Activated T-helper 1 cell treated with anti-CD3 and anti-CD28 coated beads, Interleukin-2, amount 50 U/mL, for 16 hours (primary cell): Measurements from ENCODE around the gene PFAS.
"Not testable (repeated sequence)": the region's sequence is repeated elsewhere in the genome, so short reads cannot be mapped to it uniquely, and the experiment has no call there.

Experiments
- DNase-seq, 2 donors: peaks; one replicate each; pipeline ENCODE4 v3.0.0-alpha.2; 2020; ENCODE audit warnings: low read depth in 1 of 2, low spot score in 1 of 2

The PFAS gene

GRCh38 chr17:8248751-8249607 lies at the start of gene PFAS:
Gene PFAS, plus strand, starts transcription at chr17:8249289. Its CDS starts 4,649 bp downstream, at chr17:8253938.
- DNase-seq, result peak; percentile 93 to 96

DNA sequence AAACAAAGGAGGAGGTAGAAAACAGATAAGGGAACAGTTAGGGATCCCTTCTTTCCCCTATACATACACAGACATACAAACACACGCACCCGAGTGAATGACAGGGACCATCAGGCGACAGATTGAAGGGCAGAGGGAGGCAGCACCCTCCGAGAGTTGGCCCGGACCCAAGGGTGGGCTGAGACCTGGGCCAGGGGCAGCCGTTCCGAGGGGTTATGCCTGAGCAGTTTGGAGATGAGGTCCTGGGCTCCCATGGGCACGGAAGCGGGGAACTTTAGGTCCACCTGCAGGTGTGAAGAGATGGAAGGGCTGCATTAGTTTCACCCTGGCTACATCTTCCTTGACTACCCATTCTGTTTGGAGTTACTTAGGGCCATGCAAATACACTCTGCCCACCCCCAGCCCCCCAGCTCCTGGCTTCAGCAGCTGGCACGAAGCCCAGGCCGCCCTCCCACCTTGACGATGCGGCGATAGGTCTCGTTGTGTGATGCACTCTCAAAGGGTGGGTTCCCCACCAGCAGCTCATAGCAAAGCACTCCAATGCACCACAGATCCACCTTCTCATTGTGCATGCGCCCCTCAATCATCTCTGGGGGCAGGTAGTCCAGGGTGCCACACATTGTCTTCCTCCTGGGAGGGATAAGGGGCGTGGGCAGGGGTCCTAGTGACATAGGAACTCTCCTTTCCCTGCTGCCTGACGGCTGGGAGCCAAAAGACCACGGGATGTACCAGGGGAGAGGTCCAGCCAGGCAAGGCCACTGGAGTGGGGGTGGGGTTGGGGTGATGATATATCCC lies 44.1 kb upstream of the PFAS start:
- DNase-seq, result no peak

DNA sequence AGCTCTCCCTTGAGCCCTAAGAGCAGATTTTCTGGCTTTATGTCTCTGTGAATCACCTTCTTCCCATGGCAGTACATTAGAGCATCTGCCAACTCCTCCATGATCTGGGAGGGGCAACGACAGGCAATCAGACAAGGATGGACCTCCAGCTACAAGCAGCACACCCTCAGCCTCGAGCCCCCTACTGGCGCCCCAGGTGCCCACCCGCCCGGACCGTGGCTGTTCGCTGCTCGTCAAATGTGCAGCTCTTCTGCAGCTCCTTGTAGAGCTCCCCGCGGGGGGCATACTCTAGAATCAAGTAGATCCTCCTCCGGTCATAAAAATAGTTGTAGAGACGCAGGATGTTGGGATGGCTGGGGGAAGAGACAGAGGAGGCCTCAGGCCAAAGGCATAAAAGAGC lies 42.6 kb upstream of the PFAS start:
- no peak for DNase-seq

DNA sequence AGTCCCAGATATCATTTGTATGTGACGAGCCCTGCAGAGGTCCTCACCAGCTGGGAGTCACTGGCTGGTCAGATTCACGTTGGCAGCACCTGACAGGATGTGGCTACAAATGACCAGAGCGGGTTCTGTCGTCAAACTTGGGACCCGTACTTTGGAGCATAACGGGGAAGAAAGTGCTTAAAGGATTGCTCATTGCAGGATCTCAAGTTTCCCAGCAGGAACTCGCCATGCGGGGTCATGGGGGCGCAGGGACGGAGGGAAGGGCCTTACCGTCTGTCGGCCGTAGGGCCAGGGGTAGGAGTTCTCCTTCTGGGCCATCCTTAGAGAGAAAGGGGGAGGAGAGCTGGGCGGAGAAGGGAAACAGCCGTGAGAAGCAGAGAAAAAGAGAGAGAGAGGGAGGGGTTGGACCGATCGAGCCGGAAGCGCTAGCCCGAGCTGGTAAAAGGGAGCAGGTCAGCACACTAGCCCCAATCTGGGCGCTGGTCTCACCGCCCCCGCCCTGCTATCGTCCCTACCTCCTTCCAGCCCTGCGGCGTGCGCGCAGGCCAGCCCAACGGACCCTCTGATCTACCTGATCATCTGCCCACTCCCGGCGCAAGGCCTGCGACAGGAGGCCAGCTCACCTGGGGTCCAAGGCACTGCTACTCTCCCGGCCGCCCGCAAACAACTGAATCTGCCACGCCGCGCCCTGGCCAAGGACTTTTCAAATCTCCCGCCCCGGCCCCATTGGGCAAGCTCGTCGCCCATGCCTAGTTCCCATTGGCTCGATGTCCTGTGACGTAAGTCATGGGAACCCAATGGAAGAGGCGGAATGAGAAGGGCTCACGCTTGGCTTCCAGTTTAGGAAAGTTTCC lies 39.0 kb upstream of the PFAS start, which contains the start of gene AURKB:
Gene AURKB (minus strand): TSS at position 669 of the 854 bp plus-strand sequence. CDS start 351 bp downstream, at position 318.
- DNase-seq, result peak; percentile 82 to 86

- DNase-seq, result no peak
Measured at GRCh38 chr17:8210761-8211458, 38.2 kb upstream of the PFAS start.

GRCh38 chr17:8212312-8213180 lies 36.5 kb upstream of the PFAS start:
- DNase-seq, result no peak

DNA sequence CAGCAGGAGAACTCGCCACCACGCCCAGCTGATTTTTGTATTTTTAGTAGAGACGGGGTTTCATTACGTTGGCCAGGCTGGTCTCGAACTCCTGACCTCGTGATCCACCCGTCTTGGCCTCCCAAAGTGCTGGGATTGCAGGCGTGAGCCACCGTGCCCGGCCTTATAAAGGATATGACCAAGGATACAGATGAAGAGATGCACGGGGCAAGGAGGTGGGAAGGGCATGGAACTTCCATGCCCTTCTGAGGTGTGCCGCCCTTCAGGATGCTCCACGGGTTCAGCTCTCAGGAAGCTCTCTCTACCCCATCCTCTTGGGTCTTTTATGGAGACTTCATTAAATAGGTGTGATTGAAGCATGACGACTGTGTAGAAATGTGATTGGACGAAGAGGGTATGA lies 35.1 kb upstream of the PFAS start:
- not testable (repeated sequence) for DNase-seq

DNA sequence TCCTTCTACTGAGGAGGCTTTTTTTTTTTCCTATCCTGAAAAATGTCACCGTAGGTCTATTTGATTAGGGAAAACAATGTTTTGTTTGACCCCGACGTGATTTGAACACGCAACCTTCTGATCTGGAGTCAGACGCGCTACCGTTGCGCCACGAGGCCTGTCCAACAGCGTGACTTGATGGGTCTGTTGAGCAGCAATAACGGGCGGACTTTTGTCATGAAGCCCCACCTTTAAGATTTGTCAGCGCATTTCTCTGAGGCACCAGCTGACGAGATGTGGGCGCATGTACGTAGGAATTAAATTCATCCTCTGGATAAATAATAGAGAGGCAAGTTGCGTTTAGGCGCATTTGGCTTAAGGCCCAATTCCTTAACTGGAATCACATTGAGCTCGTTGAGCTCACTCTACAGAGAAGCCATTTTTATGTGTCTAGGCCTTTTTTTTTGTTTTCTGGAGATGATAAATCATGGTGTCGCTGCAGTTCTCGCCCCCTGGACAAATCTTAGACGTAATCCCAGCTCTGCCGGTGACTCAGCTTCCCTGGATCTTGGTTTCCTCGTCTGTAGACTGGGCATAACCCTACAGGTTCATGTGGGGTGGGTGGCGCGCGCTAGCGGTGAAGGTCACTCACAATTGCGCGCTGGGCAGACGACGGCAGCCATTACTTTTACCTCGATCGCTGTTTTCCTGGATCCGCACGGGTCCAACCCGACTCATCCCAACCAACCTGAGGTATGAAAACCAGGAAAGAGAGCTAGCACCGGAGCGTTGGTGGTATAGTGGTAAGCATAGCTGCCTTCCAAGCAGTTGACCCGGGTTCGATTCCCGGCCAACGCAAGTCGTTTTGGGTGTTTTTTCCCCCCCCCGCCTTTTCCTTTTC lies 28.1 kb upstream of the PFAS start:
- peak; percentile 65 to 77 for DNase-seq

DNA sequence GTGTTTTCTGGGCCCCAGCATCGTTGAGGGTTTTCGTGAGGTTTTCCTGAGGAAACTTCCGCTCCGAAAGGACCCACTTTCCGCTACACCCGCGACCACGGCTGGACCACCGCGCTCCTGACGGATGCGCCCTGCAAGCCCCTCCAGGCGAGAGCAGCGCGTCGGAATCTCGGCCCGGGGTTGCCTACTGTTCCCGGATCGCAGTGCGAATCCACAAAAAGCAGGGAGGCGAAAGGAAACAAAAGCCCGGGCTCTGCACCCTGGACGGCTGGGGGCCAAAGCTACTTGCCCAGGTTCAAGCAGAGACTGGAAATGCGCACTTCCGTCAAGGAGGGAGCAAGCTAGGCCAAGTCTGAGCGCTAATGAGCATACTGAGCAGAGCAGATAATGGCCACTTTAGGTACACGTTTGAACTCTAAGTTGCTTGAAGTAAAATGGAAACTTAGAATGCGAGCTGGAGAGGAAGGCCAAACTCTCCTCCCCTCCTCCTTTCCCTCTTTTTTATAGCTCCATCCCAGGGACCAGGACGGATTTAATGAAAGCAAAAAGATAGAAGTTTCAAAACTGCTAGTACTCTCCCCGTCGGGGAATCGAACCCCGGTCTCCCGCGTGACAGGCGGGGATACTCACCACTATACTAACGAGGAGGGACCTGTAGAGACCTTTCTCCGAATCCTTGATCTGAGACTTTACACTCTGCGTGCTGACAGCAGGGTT lies 27.3 kb upstream of the PFAS start:
- DNase-seq, result peak; percentile 80 to 81

DNA sequence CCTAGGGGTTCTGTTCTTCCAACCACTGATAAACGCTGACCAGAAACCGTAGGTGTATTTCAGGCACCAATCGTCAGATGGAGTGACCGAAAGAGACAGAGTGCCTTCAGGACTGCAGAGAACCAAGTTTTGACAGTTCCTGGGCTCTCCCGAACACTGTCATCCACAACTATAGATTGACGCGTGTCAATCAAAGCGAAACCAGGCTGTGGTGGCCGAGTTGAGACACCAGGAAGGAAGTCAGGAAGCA lies 26.8 kb upstream of the PFAS start:
- peak in 1 of 2 donors; percentile 55 for DNase-seq

- peak; percentile 78 for DNase-seq
Measured at GRCh38 chr17:8222630-8223355, 26.3 kb upstream of the PFAS start.

- DNase-seq, result peak in 1 of 2 donors; percentile 21
Measured at GRCh38 chr17:8223356-8224126, 25.5 kb upstream of the PFAS start.

GRCh38 chr17:8224891-8225812 lies 23.9 kb upstream of the PFAS start:
- no peak for DNase-seq

DNA sequence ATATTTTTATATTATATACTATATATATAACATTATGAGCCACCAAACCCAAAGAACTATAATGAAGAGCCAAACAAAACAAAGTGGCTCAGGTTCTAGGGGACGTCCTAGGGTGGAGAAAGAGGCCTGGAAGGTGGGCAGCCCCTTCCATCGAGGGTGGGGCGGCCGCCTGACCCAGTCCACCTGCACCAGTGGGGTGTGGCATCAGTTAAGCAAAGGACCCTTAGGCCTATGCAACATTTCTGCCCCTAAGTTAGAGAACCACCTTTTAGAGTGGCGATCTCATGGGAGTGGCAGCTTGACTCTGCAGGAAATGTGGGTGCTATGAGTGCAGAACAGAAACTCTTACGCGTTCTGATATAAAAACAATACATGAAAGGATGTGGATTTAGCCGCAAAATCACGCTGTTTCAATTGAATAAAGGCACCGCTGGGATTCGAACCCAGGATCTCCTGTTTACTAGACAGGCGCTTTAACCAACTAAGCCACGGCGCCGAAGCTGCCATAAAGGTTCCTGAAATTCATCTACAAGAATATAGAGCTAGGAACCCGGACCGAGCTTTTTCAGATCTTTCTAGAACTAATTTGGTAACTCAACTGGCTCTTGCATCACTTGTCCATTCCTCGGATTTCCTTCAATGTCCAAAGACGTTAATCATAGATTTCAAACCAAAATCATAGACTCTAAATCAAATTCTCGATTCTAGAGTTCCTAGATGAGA lies 23.1 kb upstream of the PFAS start:
- DNase-seq, result peak in 1 of 2 donors; percentile 52
